ENCODE results near the gene NIPBL.
A peak's percentile ranks its signal among the peaks of the same experiment; 100 is the strongest.
"Not testable (repeated sequence)": the region's sequence is repeated elsewhere in the genome, so short reads cannot be mapped to it uniquely, and the experiment has no call there.

Gene NIPBL, protein sequence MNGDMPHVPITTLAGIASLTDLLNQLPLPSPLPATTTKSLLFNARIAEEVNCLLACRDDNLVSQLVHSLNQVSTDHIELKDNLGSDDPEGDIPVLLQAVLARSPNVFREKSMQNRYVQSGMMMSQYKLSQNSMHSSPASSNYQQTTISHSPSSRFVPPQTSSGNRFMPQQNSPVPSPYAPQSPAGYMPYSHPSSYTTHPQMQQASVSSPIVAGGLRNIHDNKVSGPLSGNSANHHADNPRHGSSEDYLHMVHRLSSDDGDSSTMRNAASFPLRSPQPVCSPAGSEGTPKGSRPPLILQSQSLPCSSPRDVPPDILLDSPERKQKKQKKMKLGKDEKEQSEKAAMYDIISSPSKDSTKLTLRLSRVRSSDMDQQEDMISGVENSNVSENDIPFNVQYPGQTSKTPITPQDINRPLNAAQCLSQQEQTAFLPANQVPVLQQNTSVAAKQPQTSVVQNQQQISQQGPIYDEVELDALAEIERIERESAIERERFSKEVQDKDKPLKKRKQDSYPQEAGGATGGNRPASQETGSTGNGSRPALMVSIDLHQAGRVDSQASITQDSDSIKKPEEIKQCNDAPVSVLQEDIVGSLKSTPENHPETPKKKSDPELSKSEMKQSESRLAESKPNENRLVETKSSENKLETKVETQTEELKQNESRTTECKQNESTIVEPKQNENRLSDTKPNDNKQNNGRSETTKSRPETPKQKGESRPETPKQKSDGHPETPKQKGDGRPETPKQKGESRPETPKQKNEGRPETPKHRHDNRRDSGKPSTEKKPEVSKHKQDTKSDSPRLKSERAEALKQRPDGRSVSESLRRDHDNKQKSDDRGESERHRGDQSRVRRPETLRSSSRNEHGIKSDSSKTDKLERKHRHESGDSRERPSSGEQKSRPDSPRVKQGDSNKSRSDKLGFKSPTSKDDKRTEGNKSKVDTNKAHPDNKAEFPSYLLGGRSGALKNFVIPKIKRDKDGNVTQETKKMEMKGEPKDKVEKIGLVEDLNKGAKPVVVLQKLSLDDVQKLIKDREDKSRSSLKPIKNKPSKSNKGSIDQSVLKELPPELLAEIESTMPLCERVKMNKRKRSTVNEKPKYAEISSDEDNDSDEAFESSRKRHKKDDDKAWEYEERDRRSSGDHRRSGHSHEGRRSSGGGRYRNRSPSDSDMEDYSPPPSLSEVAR (N-terminal part only)

DNA sequence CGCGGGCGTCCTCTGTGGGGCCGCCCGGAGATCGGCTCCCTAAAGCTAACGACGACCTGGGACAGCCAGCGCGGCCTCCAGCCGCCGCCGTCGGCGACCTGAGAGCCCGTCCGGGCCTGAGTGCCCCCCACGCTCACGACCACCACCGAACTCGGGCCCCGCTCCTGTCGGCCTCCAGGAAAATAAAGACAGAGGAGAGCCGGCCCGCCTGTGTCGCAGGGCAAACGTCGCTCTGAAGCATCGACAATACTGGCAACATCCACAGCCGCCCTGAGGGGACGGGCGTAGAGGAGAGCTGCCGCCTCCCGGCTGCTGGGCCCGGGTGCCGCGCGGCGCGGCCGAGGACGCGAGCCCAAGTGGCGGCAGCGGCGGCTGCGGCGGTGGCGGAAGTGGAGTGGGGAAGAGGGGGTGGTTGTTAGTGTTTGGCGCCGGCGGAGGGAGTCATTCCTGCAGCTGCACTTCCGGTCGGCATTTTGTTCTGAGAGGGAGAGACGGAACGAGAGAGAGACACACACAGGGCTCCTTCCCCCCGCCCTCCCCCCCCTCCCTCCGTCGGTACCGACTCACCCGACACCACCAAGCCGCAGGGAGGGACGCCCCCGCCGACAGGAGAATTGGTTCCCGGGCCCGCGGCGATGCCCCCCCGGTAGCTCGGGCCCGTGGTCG lies at the start of gene NIPBL:
Gene NIPBL (plus strand): TSS at position 471 of the 666 bp plus-strand sequence. CDS start 76,928 bp downstream, outside the sequence.
- peak; percentile 83 for DNase-seq

DNA sequence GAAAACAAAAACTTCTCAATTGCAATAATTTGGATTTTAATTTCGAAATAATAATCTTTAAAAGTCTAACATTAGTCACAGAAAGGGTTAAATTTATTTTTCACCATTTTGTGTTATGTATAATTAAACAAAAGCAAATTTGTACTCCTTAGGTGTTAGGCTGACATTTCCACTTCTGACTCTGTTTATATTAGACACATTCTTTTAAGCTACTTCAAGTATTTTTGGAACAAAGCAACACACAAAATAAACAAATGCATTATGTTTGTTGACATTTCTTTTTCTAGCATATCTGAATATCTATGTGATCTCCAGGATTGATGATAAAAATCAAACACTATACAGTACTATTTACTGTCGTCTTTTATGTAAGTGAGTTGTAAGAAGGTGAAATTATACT lies 44.3 kb upstream of the NIPBL start:
- no peak for DNase-seq

DNA sequence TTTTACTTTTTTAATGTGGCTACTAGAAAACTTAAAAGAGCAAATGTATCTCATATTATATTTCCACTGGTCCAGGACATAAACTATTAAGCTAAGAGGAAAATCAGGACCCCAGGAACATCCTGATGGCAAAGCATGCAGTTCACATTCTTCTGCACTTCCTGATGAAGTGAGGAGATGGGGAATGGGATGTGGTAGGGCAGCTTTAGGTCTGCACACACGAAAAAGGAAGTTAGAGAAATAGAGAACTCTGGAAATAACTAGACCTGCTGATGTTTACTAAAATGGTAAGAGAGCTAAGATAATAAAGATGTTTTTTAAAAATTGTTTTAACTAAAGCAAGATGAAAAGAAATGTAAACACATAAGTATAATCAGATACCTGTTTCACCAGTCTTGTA lies 39.7 kb upstream of the NIPBL start:
- DNase-seq = no peak

DNA sequence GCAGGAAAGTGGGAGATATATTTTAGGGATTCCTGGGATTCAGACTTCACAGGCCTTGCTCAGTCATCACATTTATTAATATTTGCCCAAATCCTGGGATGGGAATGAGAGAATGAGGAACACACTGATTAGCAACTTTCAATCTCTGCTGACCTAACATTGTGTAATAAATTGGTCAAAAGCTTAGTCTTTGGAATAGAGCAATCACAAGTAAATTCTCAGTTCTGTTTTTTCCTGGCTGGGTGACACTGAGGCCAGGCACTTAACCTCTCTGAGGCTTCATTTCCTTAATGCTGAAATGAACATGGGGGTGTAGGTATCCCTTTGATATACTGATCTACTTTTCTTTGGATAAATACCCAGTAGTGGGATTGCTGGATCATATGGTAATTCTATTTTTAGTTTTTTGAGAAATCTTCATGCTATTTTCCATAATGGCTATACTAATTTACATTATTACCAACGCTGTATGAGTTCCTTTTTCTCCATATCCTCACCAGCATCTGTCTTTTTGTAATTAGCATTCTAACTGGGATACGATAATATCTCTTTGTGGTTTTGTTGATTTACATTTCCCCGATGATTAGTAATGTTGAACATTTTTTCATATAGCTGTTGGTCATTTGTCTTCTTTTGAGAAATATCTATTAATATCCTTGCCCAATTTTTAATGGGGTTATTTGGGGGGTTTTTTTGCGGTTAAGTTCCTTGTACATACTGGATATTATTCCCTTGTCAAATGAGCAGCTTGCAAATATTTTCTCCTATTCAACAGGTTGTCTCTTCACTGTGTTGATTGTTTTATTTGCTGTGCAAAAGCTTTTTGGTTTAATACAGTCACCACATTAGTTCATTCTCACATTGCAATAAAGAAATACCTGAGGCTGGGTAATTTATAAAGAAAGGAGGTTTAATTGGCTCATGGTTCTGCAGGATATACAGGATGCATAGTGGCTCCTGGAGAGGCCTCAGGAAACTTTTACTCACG lies 36.8 kb upstream of the NIPBL start:
- DNase-seq = no peak

DNA sequence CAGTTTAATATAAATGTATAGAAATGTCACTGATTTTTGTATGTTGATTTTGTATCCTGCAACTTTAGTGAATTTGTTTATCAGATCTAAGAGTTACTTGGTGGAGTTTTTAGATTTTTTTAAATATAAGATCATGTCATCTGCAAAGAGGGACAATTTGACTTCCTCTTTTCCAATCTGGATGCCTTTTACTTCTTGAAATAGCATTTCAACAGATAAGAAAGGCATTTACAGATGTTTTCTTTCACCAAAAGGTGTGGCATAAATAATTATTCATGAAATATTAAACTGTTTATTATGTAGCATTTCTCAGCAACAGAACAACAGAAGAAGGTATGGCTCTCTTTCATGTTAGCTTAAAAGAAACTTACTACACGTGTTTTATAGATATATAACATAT lies 34.9 kb upstream of the NIPBL start:
- no peak for DNase-seq

DNA sequence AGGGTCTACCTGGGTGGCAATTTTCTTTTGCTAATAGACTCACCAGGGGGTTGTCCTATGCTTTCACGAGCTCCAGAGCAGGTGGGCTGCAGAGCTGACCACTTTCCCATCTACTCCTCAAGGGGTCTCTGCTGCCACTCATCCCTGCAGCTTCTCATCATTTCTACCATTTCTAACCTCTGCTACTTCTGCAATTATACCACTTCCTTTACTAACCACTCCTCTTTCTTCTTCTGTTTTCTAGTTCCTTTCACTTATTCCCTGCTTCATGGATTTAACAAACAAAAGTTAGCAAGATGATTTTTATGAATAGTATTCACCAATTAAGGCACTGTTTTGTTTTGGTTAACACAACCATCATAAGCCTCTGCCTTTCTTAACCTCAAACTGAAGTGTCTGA lies 34.5 kb upstream of the NIPBL start:
- no peak for DNase-seq

DNA sequence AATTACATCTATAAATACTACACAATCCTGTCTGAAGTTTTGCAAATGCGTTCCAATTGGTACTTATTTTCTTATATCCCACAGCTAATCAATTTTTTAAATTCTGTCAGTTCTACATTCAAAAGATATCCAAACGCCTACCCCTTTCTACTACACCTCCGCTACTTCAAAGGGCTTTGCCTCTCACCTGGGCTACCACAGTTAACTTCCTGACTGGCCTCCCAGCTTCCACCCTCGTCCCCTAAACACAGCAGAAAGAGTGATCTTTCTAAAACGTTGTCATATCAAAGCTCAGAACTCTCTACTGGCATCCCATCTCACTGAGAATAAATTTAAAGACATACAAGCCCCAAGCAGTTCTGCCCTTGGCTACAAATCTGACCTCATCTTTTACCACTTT lies 32.3 kb upstream of the NIPBL start:
- no peak for DNase-seq

DNA sequence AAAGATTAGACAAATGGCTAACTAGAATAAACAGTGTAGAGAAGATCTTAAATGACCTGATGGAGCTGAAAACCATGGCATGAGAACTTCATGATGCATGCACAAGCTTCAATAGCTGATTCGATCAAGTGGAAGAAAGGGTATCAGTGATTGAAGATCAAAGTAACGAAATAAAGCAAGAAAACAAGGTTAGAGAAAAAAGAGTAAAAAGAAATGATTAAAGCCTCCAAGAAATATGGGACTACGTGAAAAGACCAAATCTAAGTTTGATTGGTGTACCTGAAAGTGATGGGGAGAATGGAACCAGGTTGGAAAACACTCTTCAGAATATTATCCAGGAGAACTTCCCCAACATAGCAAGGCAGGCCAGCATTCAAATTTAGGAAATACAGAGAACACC lies 28.0 kb upstream of the NIPBL start:
- DNase-seq = not testable (repeated sequence)

DNA sequence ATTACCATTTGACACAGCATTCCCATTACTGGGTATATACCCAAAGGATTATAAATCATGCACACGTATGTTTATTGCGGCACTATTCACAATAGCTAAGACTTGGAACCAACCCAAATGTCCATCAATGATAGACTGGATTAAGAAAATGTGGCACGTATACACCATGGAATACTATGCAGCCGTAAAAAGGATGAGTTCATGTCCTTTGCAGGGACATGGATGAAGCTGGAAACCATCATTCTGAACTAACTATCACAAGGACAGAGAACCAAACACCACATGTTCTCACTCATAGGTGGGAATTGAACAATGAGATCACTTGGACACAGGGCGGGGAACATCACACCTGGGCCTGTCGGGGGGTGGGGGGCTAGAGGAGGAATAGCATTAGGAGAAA lies 23.7 kb upstream of the NIPBL start:
- DNase-seq = not testable (repeated sequence)

DNA sequence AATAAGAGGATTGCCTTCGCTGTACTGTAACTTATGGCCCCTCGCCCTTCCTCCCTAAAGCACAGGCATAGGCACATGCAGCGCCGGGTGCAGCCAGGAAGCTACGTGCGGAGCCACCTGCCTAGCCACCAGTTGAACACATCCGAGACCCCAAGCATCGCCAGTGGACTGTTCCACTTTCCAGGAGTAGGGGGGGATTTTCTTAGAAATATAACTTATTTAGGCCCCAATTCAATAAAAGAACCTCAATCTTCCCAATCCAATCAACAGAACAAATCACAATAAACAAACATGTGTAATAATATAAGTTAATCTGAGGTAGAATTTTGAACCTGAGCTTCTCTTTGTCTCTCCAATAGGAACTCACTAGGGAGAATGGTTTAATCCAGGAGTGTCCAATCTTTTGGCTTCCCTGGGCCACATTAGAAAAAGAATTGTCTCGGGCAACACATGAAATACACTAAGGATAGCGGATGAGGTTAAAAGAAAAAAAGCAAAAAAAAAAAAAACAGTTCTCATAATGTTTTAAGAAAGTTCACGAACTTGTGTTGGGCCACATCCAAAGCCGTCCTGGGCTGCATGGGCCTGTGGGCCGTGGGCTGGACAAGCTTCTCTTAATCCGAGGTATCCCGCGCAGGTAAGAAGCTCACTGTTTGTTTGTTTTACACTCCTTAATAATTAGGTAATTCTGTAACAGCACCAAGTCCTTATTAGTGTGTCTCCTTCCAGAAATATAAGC lies 22.0 kb upstream of the NIPBL start:
- no peak for DNase-seq

DNA sequence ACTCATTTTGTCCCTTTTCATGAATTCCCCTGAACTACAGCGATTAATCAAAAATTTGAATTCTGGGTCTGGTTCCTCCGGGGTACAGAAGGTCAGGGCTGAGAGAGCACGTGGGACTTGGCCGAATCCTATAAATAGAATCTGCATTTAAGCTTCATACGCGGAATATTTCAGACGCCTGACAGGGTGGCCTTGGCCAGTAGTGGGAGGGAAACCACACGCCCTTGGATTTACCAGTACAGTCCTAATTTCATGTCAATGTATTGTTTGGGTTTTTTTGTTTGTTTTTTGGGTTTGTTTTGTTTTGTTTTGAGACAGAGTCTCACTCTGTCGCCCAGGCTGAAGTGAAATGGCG lies 21.5 kb upstream of the NIPBL start:
- DNase-seq = no peak

DNA sequence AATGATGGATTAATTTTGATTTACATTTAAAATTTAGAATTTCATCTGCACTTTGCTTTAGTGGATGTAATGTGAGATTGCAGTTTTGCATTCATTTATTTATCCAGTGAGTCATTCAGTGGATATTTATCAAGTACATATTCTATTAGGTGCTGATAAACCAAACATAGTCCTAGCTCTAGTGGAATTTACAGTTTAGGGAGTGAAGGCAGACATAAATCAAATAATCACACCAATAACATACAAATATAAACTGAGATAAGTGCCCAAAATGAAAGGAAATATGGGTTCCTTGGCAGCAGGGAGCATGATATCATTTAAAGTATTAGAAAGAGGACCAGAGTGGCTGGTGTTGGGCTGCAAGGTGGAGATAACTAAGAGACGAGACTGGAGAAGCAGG lies 14.7 kb upstream of the NIPBL start:
- DNase-seq = no peak

DNA sequence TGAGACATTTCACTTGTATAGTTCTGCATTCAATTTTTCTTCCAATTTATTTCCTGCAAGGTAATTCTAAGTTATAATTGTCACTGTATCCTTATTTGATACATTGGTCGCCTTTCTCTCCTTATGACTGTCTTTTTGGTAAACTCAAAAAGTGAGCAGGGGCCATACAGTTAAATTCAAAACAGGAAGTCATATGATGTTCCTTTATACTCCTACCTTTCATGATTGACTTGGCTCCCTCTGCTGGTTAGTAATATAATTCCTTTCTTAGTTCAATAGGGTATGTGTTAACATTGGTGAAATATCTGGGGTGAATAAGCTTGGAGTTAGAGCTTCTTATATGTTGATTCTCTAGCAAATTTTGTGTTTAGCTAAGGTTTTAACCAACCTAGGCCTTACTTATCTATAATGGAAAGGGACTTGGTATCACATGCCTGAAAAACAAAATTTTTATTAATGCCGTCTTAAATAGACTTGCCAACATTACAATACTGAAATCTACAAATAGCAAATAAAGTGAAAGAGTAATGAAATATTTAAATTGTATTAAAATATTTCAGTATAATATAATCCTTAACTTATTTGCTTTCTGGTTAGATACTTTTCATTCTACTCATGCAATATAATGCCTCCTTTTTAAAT lies 6.0 kb upstream of the NIPBL start:
- no peak for DNase-seq

DNA sequence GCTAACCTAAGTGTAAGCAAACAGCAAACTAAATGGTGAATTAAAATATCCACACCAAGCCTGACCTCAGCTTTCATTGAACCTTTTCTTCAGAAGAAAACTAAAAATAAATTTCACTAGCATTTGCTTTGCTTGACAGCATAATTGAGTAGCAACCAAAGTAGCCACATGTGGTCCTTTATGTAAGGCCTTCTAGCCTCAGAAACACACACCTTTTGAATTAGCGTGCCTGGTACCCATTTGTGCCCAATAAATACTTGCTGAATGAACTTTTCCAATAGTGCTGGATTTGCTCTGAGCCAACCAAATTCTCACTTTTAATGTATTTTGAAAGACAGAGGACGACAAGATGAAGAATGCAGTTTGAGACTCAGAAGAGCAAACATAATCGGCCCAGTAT lies 2.1 kb upstream of the NIPBL start:
- DNase-seq = no peak

DNA sequence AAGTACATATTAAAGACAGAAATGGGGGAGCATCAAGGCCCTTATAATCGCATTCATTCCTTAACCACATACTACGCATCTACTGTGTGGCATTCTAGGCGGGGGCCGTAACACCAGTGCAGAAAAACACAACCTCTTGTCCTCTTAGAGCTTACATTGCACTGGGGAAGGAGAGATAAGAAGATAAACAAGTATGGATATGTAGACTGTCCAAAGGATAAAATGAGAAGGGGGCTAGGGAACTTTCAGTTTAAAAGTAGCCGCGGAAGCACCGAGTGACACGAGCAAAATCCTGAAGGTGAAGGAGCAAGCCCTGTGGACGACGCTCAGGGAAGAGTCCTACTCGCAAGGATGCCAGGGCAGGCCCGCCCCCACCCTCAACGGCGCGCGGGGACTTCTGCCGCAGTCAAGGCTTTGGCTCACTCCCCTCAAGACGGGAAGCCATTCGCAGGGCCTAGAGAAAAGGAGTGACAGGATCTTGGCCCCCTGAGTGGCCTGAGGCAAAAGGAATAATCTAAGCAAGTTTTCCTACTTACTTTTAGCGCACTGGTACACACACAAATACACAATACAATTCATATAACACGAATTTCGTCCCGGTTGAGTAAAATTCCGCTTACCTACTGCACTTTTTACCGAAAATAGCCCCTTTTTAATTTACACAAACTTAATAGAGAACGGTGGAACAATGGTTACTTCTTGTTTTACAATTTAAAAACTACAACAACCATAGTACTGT lies 1.3 kb upstream of the NIPBL start:
- DNase-seq = no peak

DNA sequence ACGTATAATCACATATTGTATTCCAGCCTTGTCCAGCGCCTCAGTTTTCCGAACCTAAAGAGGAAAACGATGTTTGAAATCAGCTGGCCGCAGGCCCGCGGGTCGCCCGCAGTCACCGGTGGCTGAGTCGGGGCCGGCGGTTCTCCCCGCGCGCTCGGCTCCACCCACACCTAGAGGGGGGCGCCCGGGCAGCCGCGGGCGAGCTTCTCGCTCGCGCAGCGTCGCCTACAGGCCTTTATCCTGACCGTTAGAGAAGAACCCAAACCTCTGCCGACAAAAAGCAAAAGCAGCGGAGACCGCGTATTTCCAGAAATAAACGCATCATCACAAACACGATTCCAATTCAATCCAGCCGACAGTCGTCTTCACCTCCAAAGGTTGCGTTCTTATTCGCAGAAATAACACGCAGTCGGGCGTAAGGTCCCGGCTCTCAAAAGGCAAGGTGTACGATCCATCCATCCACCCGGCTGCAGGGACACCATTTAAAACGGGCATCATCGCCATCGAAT lies 725 bp upstream of the NIPBL start:
- peak; percentile 41 for DNase-seq

DNA sequence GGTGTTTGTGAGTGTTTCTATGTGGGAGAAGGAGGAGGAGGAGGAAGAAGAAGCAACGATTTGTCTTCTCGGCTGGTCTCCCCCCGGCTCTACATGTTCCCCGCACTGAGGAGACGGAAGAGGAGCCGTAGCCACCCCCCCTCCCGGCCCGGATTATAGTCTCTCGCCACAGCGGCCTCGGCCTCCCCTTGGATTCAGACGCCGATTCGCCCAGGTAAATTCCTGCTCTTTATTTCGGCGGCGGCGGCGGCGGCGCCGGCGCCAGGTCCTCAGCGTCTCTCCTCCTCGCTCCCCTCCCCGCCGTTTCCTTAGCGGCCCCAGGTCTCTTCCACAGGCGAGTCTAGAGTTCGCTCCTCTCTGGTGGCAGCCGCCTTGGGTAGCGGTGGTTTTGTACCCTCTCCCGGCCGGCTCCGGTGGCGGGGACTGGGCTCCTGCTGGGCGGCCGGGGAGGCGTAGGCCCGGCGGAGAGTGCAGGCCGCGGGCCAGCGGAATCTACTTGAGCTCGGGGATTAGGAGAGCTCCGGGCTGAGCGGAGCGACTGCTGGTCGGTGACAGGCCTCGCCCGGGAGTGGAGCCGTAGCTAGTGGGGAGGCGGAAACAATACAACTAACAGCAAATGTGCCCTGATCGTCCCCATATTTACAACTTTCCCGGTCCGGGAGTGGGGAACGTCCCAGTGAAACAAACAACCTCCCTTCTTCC lies 547 bp downstream of the NIPBL start:
- peak; percentile 20 for DNase-seq

DNA sequence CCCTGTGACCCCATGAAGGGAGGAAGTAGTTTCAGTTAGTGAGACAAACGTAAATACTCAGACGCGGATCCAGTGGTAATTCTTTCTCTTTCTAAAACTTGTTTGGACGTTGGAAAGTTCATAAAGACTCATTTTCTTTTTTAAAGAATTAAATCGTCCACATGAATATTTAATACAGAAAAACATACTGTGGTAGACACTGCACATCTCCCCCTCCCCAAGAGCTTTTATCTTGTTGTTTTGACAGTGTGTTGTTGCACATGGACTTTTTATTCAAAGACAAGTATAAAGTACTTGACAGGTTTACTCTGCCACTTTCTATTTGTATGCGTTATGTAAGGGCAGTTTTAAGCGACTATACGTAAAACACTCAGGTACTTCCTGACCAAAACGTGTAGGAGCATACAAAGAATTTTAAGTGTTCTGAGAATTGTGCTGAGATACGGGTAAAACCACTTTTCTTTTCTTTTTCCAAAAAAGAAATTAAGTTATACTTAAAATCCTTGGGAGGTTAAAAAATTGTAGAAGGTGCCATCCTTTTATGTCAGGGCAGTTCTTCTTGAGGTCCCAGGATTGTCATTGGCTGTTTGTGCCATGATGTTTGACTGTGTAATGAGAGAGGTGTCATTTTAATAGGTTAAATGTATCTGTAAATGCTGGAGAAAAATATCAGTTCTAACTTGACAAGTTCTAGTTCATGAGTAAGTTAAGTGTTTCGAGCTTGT lies 1.3 kb downstream of the NIPBL start:
- no peak for DNase-seq
